Nucleus accumbens (tissue), 56 donors: ENCODE results near the gene ATP5F1D.
"Not testable (repeated sequence)": the region's sequence is repeated elsewhere in the genome, so short reads cannot be mapped to it uniquely, and the experiment has no call there.

ENCODE experiments used
- DNase-seq, 56 donors: peaks; one replicate each; lab custom pipeline; 2025; lab: John Stamatoyannopoulos, UW

The ATP5F1D gene

GRCh38 chr19:1244693-1245451, 3.3 kb downstream of the ATP5F1D start:
- DNase-seq, result peak in 13 of 56 donors; percentile 4 to 66 (median 29)

- peak in 2 of 56 donors; percentile 2 to 38 for DNase-seq
Measured at GRCh38 chr19:1245494-1246264, 4.1 kb downstream of the ATP5F1D start.

GRCh38 chr19:1246265-1247087, 4.9 kb downstream of the ATP5F1D start:
- not testable (repeated sequence) for DNase-seq

GRCh38 chr19:1247748-1248138, 6.2 kb downstream of the ATP5F1D start:
- no peak for DNase-seq

GRCh38 chr19:1248139-1248785, 6.7 kb downstream of the ATP5F1D start, which contains the start of gene MIDN:
Gene MIDN (plus strand): TSS chr19:1248583. CDS start chr19:1250297, 1,714 bp downstream.
- peak in 46 of 56 donors; percentile 32 to 89 (median 71) for DNase-seq

GRCh38 chr19:1248786-1249297, 7.3 kb downstream of the ATP5F1D start:
- peak in 49 of 56 donors; percentile 45 to 89 (median 77) for DNase-seq

- DNase-seq, result peak; percentile 52 to 95 (median 87)
Measured at GRCh38 chr19:1249298-1249989, 7.9 kb downstream of the ATP5F1D start.

- peak in 1 of 56 donors; percentile 46 for DNase-seq
Measured at GRCh38 chr19:1249990-1250436, 8.5 kb downstream of the ATP5F1D start.

GRCh38 chr19:1250437-1251260, 9.1 kb downstream of the ATP5F1D start:
- DNase-seq, result peak in 47 of 56 donors; percentile 21 to 75 (median 59)

GRCh38 chr19:1251330-1252220, 10.0 kb downstream of the ATP5F1D start:
- DNase-seq, result peak in 49 of 56 donors; percentile 25 to 84 (median 59)

- peak in 54 of 56 donors; percentile 45 to 96 (median 86) for DNase-seq
Measured at GRCh38 chr19:1252221-1252820, 10.8 kb downstream of the ATP5F1D start.

GRCh38 chr19:1252821-1253513, 11.4 kb downstream of the ATP5F1D start:
- DNase-seq, result peak in 55 of 56 donors; percentile 73 to 99 (median 90)

- peak in 2 of 56 donors; percentile 33 to 60 for DNase-seq
Measured at GRCh38 chr19:1253514-1254080, 12.0 kb downstream of the ATP5F1D start.

GRCh38 chr19:1254081-1254527, 12.6 kb downstream of the ATP5F1D start:
- peak in 46 of 56 donors; percentile 7 to 75 (median 46) for DNase-seq

GRCh38 chr19:1254530-1255185, 13.1 kb downstream of the ATP5F1D start:
- DNase-seq, result peak in 2 of 56 donors; percentile 50 to 54
